NB4 (cell line): ENCODE results near the gene SCN8A.
"Not testable (repeated sequence)": the region's sequence is repeated elsewhere in the genome, so short reads cannot be mapped to it uniquely, and the experiment has no call there.

Experiments
- DNase-seq: peaks from one replicate; pipeline ENCODE4 v3.0.0; 2010; ENCODE audit warnings: low read depth
- H3K4me3 ChIP-seq: one replicate; pipeline ENCODE4 v1.5.1; 2011; ENCODE audit warnings: mild to moderate bottlenecking, low read depth, low read length, moderate library complexity
- MYC ChIP-seq: IDR thresholded peaks from 2 replicates; pipeline ENCODE4 v1.6.1; 2011; ENCODE audit warnings: low read depth, low read length
- POLR2A ChIP-seq: IDR thresholded peaks from 2 replicates; pipeline ENCODE4 v1.6.1; 2011; ENCODE audit warnings: mild to moderate bottlenecking; ENCODE audit not compliant: insufficient read length; ENCODE audit errors: extremely low read depth
- TF ChIP-seq, protein P1 (sequence below): IDR thresholded peaks from one replicate; pipeline ENCODE4 v1.5.1; 2012; ENCODE audit warnings: low read depth, low read length
- TF ChIP-seq, protein P2 (sequence below): IDR thresholded peaks from 2 replicates; pipeline ENCODE4 v1.6.1; 2011; ENCODE audit warnings: low read depth, low read length

SCN8A gene

GRCh38 chr12:51593021-51593420, 2.0 kb downstream of the SCN8A start:
- H3K4me3 ChIP-seq, result no peak overlapping the region
- DNase-seq, result no peak

GRCh38 chr12:51593539-51593938, 2.5 kb downstream of the SCN8A start:
- H3K4me3 ChIP-seq, result no peak overlapping the region
- no peak for TF ChIP-seq POLR2A
- TF ChIP-seq, protein P1, sequence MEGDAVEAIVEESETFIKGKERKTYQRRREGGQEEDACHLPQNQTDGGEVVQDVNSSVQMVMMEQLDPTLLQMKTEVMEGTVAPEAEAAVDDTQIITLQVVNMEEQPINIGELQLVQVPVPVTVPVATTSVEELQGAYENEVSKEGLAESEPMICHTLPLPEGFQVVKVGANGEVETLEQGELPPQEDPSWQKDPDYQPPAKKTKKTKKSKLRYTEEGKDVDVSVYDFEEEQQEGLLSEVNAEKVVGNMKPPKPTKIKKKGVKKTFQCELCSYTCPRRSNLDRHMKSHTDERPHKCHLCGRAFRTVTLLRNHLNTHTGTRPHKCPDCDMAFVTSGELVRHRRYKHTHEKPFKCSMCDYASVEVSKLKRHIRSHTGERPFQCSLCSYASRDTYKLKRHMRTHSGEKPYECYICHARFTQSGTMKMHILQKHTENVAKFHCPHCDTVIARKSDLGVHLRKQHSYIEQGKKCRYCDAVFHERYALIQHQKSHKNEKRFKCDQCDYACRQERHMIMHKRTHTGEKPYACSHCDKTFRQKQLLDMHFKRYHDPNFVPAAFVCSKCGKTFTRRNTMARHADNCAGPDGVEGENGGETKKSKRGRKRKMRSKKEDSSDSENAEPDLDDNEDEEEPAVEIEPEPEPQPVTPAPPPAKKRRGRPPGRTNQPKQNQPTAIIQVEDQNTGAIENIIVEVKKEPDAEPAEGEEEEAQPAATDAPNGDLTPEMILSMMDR, result no peak
- TF ChIP-seq, protein P2, sequence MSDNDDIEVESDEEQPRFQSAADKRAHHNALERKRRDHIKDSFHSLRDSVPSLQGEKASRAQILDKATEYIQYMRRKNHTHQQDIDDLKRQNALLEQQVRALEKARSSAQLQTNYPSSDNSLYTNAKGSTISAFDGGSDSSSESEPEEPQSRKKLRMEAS, result no peak
- no peak for TF ChIP-seq MYC
- peak; percentile 68 for DNase-seq

More at GRCh38 chr12:51593021-51593420, 2.0 kb downstream of the SCN8A start:
- TF ChIP-seq MYC, result no peak
- TF ChIP-seq, protein P1, result no peak
- TF ChIP-seq, protein P2, result no peak
- no peak for TF ChIP-seq POLR2A

GRCh38 chr12:51598156-51598555, 7.1 kb downstream of the SCN8A start:
- no peak overlapping the region for H3K4me3 ChIP-seq
- no peak for DNase-seq
- no peak for TF ChIP-seq POLR2A
- TF ChIP-seq MYC, result no peak

DNA sequence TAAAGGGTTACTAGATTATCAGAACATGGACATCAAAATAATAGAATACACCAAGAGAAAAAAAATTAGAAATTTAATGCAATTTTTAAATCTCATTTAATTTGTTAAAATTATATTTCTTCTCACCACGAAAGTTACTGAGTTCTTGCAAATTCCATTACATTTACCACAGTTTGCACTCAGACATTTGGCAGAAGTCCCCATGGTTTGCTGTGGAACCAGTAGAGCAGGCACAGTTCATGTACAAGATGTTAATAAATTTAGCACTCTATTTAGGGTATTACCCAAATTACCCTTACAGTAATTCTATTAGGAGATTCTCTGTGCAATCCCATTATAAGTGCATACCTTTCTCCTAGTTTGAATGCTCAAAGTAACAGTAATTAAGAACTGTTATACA, 9.7 kb downstream of the SCN8A start:
- TF ChIP-seq, protein P1, result no peak
- TF ChIP-seq POLR2A (no peak), MYC (no peak)
- TF ChIP-seq, protein P2, result no peak
- no peak overlapping the region for H3K4me3 ChIP-seq

DNA sequence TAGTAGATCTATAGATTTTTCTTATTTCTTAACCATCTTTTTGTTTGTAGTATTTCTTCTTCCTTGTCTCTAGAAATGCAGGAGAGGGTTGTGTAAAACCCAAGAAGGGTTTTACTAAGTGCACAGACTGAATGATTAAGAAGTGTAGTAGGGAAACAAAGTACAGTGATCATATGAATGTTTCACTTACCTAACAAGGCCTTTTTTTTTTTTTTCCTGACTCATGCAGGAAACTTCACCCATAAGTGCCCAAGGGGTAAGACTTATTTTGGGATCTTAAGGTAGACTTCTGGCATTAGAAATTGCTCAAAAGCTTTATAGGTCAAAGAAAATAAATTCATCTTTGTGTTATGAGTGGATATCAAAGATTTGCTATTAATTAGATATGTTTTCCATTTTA, 10.2 kb downstream of the SCN8A start:
- TF ChIP-seq POLR2A, result no peak
- TF ChIP-seq, protein P1, result no peak
- TF ChIP-seq, protein P2, result no peak
- H3K4me3 ChIP-seq, result no peak overlapping the region
- no peak for DNase-seq

More for the DNA sequence above, 9.7 kb downstream of the SCN8A start:
- no peak for DNase-seq

- not testable (repeated sequence) for DNase-seq, H3K4me3 ChIP-seq
Measured at GRCh38 chr12:51605896-51606295, 14.9 kb downstream of the SCN8A start.

GRCh38 chr12:51607197-51607596, 16.2 kb downstream of the SCN8A start:
- not testable (repeated sequence) for DNase-seq, H3K4me3 ChIP-seq

DNA sequence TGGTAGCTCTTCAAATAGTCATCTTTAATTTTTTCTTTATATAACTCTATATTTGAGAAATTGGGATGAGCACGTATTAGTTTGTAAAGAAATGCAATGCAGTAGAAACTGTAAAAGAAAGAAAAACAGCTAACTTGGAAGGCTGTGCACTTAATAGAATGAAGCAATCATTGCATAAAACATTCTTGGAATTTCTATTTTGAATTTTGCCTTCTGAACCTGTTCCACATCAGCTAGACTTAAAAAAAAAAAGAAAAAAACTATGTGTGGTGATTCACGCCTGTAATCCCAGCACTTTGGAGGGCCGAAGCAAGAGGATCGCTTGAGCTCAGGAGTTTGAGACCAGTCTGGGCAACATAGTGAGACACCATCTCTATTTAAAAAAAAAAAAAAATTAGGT, 29.4 kb downstream of the SCN8A start:
- DNase-seq, result no peak
- no peak for TF ChIP-seq MYC
- TF ChIP-seq, protein P2, result no peak
- TF ChIP-seq, protein P1, result no peak

More for the DNA sequence above, 29.4 kb downstream of the SCN8A start:
- no peak overlapping the region for H3K4me3 ChIP-seq
